ENCODE results near the gene PRICKLE2. TPM values are rescaled to one million over a fixed set of nuclear protein-coding genes. Genes with fewer than 3 reads are reported as not detected.

Gene PRICKLE2
- total RNA-seq, 1 experiment from 2014 or later = 4.2 TPM

- Mint-ChIP-seq H3K27me3 (ENCODE audit: insufficient read depth, unreplicated experiment) (no peaks in the 10 kb centered on the region), H3K9me3 (ENCODE audit: unreplicated experiment) (no peaks in the 10 kb centered on the region), H3K27ac (ENCODE audit: unreplicated experiment) (peak overlapping the region; percentile 69), H3K36me3 (ENCODE audit: insufficient read depth, unreplicated experiment) (peaks cover 11% of the 10 kb centered on the region), H3K4me1 (ENCODE audit: low read depth, unreplicated experiment) (peaks cover 21% of the 10 kb centered on the region), H3K4me3 (ENCODE audit: unreplicated experiment) (no peak overlapping the region)
- DNase-seq = no peak
- POLR2A ChIA-PET = no interaction called here
- no TSS peak for BruUV-seq (replicated peaks)
- no peak for TF ChIP-seq CTCF (IDR thresholded peaks at IDR 0.05; ENCODE audit: insufficient read depth in 1 of 2, low read depth in 1 of 2, low read length in 1 of 2, severe bottlenecking in 1 of 2, unreplicated experiment in 1 of 2)
- H3K4me3 ChIP-seq (ENCODE audit: low read depth, low read length) = no peak overlapping the region
- H3K27me3 ChIP-seq (replicated peaks; ENCODE audit: control insufficient read depth, insufficient read depth, low read length) = no peaks in the 10 kb centered on the region
- H3K4me1 ChIP-seq = peaks cover 59% of the 10 kb centered on the region
- intact Hi-C loops (cut with micrococcal nuclease; ENCODE audit: unreplicated experiment) = loop anchor here (5.0 kb wide), 1 partner anchor 83 kb away; no protein-coding TSS in a partner anchor
- CTCF ChIA-PET = no interaction called here
- H3K9me3 ChIP-seq = no peaks in the 10 kb centered on the region; the same call in 1 of the 2 replicates
- no peaks in the 10 kb centered on the region for H3K36me3 ChIP-seq (ENCODE audit: control insufficient read depth, insufficient read depth, low read length)
These were observed 60.9 kb downstream of the PRICKLE2 start for GRCh38 chr3:64164349-64164748.

GRCh38 chr3:64163755-64164148 is 61.5 kb downstream of the PRICKLE2 start:
- H3K27me3 ChIP-seq (replicated peaks; ENCODE audit: control insufficient read depth, insufficient read depth, low read length) = no peaks in the 10 kb centered on the region
- TF ChIP-seq CTCF (IDR thresholded peaks at IDR 0.05; ENCODE audit: insufficient read depth in 1 of 2, low read depth in 1 of 2, low read length in 1 of 2, severe bottlenecking in 1 of 2, unreplicated experiment in 1 of 2) = no peak
- peak in 1 of 2 experiments; percentile 22 for DNase-seq
- no TSS peak for BruUV-seq (replicated peaks)
- intact Hi-C loops (cut with micrococcal nuclease; ENCODE audit: unreplicated experiment) = loop anchor here (5.0 kb wide), 1 partner anchor 84 kb away; no protein-coding TSS in a partner anchor
- CTCF ChIA-PET = no interaction called here
- Mint-ChIP-seq H3K36me3 (ENCODE audit: insufficient read depth, unreplicated experiment) (peaks cover 11% of the 10 kb centered on the region), H3K4me3 (ENCODE audit: unreplicated experiment) (peak overlapping the region; percentile 16), H3K27ac (ENCODE audit: unreplicated experiment) (peak overlapping the region; percentile 69), H3K27me3 (ENCODE audit: insufficient read depth, unreplicated experiment) (no peaks in the 10 kb centered on the region), H3K9me3 (ENCODE audit: unreplicated experiment) (no peaks in the 10 kb centered on the region), H3K4me1 (ENCODE audit: low read depth, unreplicated experiment) (peaks cover 21% of the 10 kb centered on the region)
- H3K36me3 ChIP-seq (ENCODE audit: control insufficient read depth, insufficient read depth, low read length) = no peaks in the 10 kb centered on the region
- POLR2A ChIA-PET = no interaction called here
- H3K4me3 ChIP-seq (ENCODE audit: low read depth, low read length) = no peak overlapping the region
- H3K9me3 ChIP-seq = no peaks in the 10 kb centered on the region; the same call in 1 of the 2 replicates
- H3K4me1 ChIP-seq = peaks cover 59% of the 10 kb centered on the region

GRCh38 chr3:64163019-64163754 is 62.1 kb downstream of the PRICKLE2 start:
- no peak overlapping the region for H3K4me3 Mint-ChIP-seq (ENCODE audit: unreplicated experiment)
- H3K27me3 Mint-ChIP-seq (ENCODE audit: insufficient read depth, unreplicated experiment) = no peaks in the 10 kb centered on the region
- Histone ChIP-seq H3K36me3 (ENCODE audit: control insufficient read depth, insufficient read depth, low read length) (no peaks in the 10 kb centered on the region), H3K9me3 (no peaks in the 10 kb centered on the region; the same call in 1 of the 2 replicates), H3K27me3 (replicated peaks; ENCODE audit: control insufficient read depth, insufficient read depth, low read length) (no peaks in the 10 kb centered on the region), H3K4me3 (ENCODE audit: low read depth, low read length) (no peak overlapping the region), H3K4me1 (peaks cover 59% of the 10 kb centered on the region)
- H3K9me3 Mint-ChIP-seq (ENCODE audit: unreplicated experiment) = no peaks in the 10 kb centered on the region
- peak overlapping the region; percentile 69 for H3K27ac Mint-ChIP-seq (ENCODE audit: unreplicated experiment)
- intact Hi-C loops (cut with micrococcal nuclease; ENCODE audit: unreplicated experiment) = loop anchor here (5.0 kb wide), 1 partner anchor 84 kb away; no protein-coding TSS in a partner anchor
- BruUV-seq (replicated peaks) = TSS peak; percentile 89
- ChIA-PET CTCF (no interaction called here), POLR2A (no interaction called here)
- no peak for TF ChIP-seq CTCF (IDR thresholded peaks at IDR 0.05; ENCODE audit: insufficient read depth in 1 of 2, low read depth in 1 of 2, low read length in 1 of 2, severe bottlenecking in 1 of 2, unreplicated experiment in 1 of 2)
- no peak for DNase-seq
- peaks cover 21% of the 10 kb centered on the region for H3K4me1 Mint-ChIP-seq (ENCODE audit: low read depth, unreplicated experiment)
- peaks cover 11% of the 10 kb centered on the region for H3K36me3 Mint-ChIP-seq (ENCODE audit: insufficient read depth, unreplicated experiment)
